Dedifferentiated amniotic fluid mesenchymal stem cell (primary cell): ENCODE data around the gene KBTBD12.
"Not testable (repeated sequence)": the region's sequence is repeated elsewhere in the genome, so short reads cannot be mapped to it uniquely, and the experiment has no call there.

Experiments used
- DNase-seq: peaks from one replicate; pipeline ENCODE4 v3.0.0-alpha.2; 2016; ENCODE audit errors: extremely low spot score

KBTBD12 gene

DNA sequence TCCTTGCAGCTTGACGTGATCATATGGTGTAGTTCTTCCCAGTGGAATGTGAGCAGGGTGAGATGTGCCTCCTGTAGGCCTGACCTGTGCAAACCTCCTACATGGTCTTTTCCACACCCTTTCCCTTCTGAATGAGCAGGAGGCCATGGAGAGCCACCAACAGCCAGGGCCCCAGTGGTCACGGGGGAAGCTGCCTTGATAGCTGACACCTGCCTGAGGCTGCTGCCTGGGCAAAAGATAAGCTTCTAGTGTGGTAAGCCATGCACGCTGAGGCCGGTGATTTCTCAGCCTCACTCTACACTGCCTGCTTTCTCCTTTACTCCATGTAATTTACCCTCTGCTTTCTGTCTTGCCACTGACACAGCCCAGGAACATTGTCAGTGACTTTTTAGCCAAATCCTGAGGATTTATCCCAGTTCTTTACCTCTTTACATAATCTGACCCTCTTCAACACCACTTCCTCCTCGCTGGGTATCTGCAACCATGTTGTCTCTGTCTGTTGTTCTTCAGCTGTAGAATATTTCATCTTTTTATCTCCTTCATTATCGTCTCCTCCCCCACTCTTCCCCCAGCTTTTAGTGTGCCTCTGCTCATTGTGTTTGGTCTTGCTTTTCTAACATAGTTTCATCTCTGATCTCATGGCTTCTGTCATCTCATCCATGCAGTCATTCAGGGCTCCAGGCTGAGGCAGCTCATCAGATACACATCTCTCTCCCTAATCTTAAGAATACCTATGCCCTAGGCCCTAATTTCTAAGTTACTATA, 11.2 kb upstream of the KBTBD12 start:
- DNase-seq = no peak

DNA sequence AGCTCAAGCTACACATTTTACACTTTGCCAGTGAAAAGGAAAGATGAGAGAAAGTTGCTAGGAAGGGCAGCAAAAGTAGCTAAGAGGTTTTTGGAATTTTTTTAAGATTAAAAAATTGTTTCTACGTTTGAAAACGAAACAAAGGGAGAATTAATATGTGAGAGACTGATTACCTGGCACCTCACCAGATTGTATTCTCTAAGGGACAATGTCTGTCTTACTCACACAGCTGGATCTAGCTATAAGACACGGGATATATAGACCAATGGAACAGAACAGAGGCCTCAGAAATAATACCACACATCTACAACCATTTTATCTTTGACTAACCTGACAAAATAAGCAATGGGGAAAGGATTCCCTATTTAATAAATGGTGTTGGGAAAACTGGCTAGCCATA, 9.5 kb upstream of the KBTBD12 start:
- no peak for DNase-seq

DNA sequence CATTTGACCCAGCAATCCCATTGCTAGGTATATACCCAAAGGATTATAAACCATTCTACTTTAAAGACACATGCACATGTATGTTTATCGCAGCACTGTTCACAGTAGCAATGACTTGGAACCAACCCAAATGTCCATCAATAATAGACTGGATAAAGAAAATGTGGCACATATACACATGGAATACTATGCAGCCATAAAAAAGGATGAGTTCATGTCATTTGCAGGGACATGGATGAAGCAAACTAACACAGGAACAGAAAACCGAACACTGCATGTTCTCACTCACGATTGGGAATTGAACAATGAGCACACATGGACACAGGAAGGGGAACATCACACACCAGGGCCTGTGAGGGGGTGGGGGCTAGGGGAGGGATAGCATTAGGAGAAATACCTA, 8.4 kb upstream of the KBTBD12 start:
- not testable (repeated sequence) for DNase-seq

DNA sequence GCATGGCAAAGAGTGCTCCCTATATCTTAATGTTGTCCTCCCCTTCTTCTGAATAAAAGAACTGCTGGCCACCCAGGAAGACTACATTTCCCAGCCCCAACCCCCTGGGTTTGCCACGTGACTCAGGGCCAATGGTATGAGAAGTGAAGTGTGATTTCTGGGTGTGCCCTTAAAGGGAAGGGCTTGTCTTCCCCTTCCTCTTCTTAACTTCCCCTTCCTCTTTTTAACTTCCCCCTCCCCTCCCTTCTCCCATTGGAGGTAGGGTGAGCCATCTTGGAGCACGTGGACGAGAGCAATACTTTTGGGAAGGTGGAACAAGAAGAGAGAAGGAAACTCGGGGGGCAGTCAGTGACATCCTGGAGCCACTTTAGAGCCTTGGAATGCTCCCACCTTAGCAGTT, 6.8 kb upstream of the KBTBD12 start:
- no peak for DNase-seq

DNA sequence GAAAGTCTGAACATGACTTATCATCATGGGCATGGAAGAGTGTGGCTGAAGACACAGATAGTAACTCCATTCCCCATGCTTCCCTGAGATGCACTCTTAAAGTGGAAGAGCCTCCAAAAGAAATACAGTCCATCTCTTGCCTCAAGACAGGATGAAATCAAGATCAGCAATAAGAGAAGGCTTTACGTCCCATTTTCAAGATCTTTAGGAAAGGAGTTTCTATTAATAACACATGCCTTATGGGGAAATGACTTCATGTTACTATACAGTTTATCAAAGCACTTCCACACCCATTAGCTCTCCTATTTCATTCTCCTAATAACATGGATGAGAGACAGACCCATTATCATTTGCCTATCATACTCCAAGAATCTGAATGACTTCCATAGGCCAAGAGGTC, 6.1 kb upstream of the KBTBD12 start:
- no peak for DNase-seq

DNA sequence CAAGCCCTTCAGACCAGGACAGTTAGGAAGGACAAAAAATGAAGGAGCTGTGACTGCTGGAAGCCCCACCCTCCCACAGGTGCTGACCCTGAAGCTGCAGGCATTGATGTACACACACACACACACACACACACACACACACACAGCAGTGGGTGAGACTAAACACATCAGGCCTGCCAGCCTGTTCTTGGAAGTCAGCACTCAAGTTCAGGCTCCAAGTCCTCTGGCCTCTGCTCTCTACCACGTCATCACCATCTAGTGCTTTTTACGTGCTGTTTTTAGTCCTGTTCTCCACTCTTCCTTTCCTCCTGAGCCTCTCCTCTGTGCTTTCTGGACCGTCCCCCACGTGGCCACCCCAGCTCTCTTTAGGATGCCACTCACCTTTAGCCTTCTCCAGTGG, 5.4 kb upstream of the KBTBD12 start:
- no peak for DNase-seq

DNA sequence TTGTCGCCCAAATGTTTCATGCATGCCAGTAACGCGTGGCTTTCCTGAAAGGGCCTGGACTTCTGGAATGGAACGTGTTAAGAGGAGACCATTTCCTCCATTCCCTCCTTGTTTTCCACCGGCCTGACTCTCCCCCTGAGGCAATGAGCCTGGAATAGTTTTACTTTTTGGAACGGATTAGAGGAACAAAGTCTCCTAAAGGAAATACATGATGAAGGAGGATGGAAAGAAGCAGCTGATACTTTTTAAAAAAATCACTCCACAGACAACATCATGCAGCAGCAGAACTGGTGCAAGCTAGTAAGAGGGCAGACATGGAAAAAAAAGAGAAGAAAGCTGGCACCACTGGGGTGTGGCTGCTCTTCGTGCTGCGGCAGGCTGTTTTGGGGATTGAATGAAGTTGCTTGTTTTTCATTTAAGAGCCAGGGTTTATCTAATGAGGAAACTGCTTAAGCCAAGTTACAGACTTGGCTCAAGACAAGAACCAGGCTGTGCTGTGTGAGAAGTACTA, 3.6 kb upstream of the KBTBD12 start:
- DNase-seq = peak; percentile 31

DNA sequence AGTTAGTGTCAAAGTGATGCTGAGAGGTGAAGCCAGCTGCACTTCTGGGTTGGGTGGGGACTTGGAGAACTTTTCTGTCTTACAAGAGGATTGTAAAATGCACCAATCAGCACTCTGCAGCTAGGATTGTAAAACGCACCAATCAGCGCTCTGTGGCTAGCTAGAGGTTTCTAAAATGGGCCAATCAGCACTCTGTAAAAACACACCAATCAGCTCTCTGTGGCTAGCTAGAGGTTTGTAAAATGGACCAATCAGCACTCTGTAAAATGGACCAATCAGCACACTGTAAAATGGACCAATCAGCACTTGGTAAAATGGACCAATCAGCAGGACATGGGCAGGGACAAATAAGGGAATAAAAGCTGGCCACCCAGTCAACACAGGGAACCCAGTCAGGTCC, 1.2 kb upstream of the KBTBD12 start:
- not testable (repeated sequence) for DNase-seq

DNA sequence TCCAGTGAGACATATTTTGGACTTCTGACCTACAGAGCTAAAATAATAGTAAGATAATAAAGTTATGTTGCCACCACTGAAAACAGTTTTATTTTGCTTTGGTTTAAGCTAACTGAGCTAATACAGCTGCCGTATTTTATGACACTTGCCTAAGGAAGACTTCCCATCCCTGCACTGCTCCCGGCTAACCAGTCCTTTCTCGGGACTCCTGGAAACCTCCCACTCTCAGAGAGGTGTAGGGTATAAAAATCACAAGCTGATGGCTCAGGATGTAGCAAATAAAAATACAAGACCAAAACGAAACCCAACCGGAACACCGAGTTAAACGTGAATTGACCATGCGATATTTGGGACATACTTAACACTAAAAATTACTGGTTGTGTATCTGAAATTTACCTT, 448 bp upstream of the KBTBD12 start:
- no peak for DNase-seq

DNA sequence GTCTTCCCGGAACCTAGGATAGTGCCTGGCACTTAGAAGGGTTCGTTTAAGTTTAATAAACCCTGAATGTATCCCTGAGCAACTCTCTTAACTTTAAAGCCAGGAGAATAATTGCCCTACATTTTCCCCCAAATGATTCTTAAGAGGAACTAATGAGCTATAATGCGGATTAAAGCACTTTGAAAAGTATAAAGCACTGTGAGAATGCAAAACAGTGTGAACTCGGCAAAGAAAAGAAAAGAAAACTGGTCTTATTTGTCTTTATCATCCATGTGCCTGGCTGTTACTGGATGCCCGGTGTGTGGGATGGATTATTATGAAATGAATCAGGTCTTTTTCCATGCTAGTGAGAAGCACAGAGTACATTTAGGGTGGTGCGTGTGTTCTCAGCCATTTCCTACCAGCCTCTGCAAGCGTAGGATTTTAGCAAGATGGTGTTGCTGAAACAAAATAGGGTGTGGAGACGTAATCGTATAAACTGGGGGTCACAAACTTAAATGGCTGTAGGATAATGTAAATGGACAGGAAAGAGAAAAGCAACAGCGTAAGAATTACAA, 983 bp downstream of the KBTBD12 start:
- no peak for DNase-seq

DNA sequence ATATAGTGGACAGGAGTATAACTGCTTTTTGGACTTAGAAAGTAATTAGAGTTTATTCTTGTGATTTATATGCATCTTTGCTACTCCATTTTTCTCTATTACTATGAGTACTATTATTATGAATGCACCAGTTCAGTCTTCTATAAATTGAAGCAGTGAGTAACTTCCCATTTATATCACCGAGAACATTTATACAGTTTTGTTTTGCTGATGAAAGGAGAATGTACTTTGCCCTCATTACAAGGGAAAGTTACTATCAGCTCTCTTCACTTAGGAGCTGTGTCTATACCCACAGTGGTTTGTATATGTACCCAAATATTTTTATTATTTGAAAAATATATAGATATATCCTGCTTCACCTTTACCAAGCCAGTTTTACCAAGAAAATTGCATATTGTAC, 5.7 kb downstream of the KBTBD12 start:
- no peak for DNase-seq

DNA sequence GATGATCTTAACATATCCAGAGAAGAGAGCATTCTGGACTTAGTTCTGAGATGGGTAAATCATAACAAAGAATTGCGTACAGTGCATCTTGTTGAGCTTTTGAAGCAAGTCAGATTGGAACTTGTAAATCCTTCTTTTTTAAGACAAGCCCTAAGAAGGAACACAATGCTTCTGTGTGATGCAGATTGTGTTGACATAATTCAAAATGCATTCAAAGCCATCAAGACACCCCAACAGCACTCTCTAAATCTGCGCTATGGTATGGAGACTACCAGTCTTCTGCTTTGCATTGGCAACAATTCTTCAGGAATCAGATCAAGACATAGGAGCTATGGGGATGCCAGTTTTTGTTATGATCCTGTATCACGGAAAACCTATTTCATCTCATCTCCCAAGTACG, 8.6 kb downstream of the KBTBD12 start:
- no peak for DNase-seq

DNA sequence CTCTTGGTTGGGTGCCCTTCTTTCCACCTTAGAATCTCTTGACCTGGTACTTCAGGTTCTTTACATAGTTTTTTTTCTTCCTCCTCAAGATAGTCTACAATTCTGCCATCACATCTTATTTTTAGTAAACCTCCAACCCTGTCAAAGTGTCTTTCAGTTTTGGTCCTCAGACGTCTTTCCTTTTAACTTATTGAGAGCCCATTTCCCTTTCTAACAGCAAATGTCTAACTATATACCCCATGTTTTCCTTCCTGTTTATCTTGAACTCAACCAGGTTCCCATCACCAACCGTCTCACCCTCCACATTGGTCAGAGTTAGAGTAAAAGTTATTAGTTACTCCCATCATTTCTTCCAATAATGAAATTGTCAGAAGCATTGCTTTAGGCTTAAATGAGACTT, 10.4 kb downstream of the KBTBD12 start:
- no peak for DNase-seq

DNA sequence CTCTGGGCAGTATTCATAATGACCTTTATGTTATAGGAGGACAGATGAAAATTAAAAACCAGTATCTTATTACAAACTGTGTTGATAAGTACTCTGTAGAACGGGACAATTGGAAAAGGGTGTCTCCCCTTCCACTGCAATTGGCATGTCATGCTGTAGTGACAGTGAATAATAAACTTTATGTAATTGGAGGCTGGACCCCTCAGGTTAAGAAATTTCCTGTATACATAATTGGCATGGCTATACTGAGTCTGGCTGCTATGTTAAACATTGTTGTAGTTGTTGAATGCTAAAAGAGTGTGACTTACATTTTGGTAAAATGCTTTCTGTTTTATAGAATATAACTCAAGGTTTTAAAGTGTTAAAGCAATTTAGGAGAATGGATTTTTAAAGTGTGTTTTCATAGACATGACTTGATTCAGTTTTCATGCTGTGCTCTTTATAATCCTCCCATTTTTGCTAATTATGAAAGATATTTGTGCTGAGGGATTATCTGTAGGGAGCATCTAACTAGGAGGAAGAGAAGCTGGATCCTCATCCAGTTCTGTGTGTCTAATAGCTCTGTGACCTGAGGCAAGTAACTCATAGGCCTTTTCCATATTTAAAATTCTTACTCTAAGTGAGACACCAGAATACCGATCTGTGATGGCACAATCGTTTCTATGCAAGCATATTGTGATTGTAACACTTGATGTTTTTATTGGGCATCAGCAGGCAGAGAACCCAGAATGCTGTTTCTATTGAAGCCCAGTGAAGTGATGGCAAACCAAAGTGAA, 13.0 kb downstream of the KBTBD12 start:
- no peak for DNase-seq

DNA sequence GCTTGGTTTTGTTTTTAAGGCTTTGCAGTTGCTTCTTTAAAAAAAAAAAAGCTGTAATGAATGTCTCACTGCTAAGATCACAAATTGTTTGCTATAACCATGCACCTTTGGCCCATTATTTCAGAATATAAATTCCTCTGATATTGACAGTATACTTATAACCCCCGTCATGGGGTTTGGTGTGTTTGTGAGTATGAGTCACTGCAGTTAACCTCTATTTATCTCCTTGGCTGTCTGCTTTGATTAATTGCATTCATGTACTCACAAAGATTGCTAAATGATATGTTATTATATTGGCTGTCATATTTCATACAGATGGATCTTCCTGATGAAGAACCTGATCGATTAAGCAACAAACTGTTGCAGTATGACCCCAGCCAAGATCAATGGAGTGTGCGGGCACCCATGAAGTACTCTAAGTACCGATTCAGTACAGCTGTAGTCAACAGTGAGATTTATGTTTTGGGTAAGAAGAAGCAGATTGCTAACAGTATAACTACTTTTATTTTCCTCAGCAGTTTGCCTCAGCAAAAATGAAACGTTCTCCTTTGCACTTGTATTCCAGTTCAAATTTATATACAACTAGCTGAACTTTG, 14.9 kb downstream of the KBTBD12 start:
- DNase-seq = no peak

DNA sequence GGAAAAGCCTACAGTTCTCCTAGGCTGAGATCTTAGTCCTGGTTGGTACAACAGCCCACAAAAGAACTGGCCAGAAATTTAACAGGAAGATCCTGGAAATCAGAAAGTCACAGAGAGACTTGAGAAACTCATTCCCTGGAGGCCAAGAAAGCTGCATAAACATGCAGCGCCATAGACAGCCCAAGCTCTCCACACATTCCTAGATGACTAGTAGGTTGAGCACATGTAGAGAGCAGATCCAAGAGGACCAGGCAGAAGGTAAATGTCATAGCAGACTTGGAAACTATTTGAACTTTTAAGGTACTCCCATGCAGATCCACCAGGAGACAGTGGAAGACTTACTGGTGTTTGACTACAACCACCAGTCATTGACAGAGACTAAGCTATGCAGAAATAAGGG, 18.4 kb downstream of the KBTBD12 start:
- DNase-seq = no peak

DNA sequence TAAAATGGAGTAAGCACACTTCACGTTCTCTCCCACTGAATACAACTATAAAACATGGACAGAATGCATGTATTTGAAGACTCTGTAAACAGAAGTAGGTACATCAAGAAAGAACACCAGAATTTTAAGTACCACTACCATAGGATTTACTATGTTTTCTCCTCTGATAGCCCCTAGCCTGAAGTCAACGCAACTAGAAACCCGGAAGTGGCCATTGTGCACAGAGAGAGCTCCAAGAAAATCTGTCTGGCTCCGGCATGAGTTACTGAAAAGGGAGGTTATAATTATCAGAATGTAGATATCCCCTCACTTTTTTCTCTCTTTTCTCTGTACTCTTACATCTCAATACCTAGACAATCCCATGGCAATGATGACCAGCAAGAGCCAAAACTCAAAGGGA, 23.8 kb downstream of the KBTBD12 start:
- no peak for DNase-seq

DNA sequence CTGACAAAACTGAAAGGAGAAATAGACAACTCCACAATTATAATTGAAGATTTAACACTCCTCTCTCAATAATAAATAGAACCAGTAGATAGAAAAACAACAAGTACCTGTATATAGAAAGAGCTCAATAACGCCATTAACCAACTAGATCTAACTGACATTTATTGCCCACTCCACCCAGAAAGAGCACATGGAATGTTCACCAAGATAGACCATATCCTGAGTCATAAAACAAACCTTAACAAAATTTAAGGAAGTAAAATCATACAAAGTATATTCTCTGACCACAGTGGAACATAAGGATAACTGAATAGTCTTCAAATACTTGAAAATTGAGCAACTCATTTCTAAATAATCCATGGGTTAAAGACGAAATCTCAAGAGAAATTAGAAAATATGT, 25.1 kb downstream of the KBTBD12 start:
- no peak for DNase-seq

DNA sequence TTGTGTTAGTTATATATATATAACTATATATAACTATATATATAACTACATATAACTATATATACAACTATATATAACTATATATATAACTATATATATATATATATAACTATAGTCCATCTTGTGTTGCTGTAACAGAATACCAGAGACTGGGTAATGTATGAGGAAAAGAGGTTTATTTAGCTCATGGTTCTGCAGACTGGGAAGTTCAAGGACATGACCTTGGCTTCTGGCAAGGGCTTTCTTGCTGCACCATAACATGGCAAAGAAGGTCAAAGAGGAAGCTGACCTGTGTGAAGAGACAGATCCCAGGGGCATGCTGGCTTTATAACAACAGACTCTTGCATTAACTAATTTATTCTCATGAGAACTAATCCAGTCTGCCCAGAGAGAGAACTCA, 27.6 kb downstream of the KBTBD12 start:
- DNase-seq = no peak

DNA sequence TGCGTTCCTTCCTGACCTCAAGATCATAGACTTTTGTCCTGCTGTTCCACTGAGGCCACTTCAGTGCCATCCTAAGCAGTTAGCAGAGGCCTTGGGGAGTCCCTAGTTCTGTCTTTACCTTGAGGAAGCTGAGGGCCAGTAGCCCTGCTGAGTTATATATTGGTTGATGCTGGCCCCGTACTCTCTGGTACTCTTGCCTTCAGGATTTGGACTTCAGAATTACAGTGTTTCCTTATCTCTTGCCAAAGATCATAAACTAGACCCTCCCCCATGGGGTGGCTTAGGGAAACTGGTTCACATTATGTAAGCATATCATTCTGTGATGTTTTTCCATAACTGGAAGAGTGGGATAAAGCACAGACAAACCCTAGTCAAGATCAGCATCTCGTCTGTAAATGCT, 33.2 kb downstream of the KBTBD12 start:
- no peak for DNase-seq

DNA sequence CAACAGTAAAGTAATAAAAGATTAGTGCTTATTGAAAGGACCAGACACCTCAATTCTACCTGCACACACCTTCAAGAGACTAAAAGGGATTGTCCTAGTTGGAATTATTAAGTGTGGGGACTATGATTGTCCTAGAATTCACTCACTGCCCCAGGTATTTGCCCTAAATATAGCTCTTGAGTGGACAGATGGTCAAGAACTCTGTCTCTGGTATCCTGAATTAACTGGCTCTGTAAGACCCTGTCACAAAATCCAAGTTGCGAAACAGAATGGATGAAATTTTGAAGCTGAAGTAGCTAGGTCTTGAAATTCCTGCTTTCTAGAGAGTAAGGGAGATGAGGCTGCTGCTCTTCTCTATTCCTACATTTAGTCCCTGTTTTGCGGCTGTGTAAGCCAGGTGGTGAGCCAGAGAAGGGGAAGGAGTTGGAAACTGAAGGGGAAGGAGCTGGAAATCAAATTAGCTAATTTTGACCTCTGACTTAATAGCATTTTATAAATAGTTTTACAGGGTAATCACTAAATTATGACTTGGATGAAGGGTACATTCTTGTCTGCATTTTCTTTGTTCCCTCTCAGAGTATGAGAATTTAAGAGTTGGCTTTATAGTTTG, 34.5 kb downstream of the KBTBD12 start:
- no peak for DNase-seq

DNA sequence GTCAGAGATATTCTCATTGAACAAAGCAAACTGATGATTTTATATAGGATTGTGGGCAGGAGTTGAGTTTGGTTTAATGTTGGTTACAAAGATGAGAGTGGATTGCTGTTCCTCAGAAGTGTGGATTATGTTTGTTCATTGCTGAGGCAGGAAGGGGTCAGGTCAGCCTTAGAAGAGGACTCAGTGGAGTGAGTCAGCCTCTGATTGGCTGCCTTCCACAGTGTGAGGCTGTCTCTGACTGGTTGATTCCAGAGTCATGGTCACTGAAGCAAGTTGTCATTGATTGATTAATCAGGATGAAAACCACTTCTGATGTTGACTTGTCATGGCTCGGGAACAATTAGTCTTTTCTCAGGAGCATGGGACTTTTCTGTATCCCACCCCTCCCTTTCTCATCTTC, 36.2 kb downstream of the KBTBD12 start:
- no peak for DNase-seq
